SK-N-SH treated with all-trans-retinoic acid at 6 μM for 48 hours (cell line): ENCODE data around the gene KLHL33.

Source experiments
- ATAC-seq: fragments of 200-7000 bp; cut with Tn5 transposase; 3 replicates; pipeline ENCODE4 v1.9.1; 2020; ENCODE audit warnings: mild to moderate bottlenecking, moderate library complexity
- ARNTL ChIP-seq: fragments of 450-650 bp; formaldehyde crosslinking; IDR thresholded peaks from 2 replicates; pipeline ENCODE4 v1.5.0; 2020; ENCODE audit warnings: low read depth, mild to moderate bottlenecking, moderate library complexity, borderline replicate concordance
- BACH2 ChIP-seq: fragments of 250-450 bp; sonication (Bioruptor Pico); IDR thresholded peaks from 2 replicates; pipeline ENCODE4 v1.9.0; 2021; ENCODE audit warnings: mild to moderate bottlenecking, borderline replicate concordance
- CSDC2 ChIP-seq: fragments of 250-450 bp; sonication (Bioruptor Pico); IDR thresholded peaks from 2 replicates; pipeline ENCODE4 v1.5.0; 2020; ENCODE audit warnings: mild to moderate bottlenecking, moderate library complexity
- ESRRG ChIP-seq: fragments of 250-450 bp; sonication (Bioruptor Pico); IDR thresholded peaks from 2 replicates; pipeline ENCODE4 v1.6.1; 2021; ENCODE audit warnings: mild to moderate bottlenecking
- GLIS3 ChIP-seq: fragments of 250-450 bp; sonication (Bioruptor Pico); IDR thresholded peaks from 2 replicates; pipeline ENCODE4 v1.5.0; 2020; ENCODE audit warnings: mild to moderate bottlenecking, moderate library complexity
- ISL1 ChIP-seq: fragments of 250-450 bp; sonication (Bioruptor Pico); IDR thresholded peaks from 2 replicates; pipeline ENCODE4 v2.1.2; 2022; ENCODE audit warnings: mild to moderate bottlenecking, moderate library complexity
- OSR1 ChIP-seq: fragments of 250-450 bp; sonication (Bioruptor Pico); IDR thresholded peaks from 2 replicates; pipeline ENCODE4 v1.8.0; 2022; ENCODE audit warnings: moderate library complexity, mild to moderate bottlenecking, inconsistent platforms
- PPARA ChIP-seq: fragments of 250-450 bp; sonication (Bioruptor Pico); IDR thresholded peaks from 2 replicates; pipeline ENCODE4 v1.5.0; 2020; ENCODE audit warnings: mild to moderate bottlenecking, borderline replicate concordance
- RARB ChIP-seq: fragments of 250-450 bp; sonication (Bioruptor Pico); IDR thresholded peaks from 2 replicates; pipeline ENCODE4 v1.8.0; 2021; ENCODE audit warnings: mild to moderate bottlenecking, moderate library complexity
- SNAI2 ChIP-seq: fragments of 250-450 bp; sonication (Bioruptor Pico); IDR thresholded peaks from 2 replicates; pipeline ENCODE4 v1.5.0; 2020; ENCODE audit warnings: mild to moderate bottlenecking, moderate library complexity
- TCF4 ChIP-seq: fragments of 250-450 bp; sonication (Bioruptor Pico); IDR thresholded peaks from 2 replicates; pipeline ENCODE4 v1.8.0; 2021; ENCODE audit warnings: mild to moderate bottlenecking, moderate library complexity, borderline replicate concordance
- TOX ChIP-seq: fragments of 250-450 bp; sonication (Bioruptor Pico); IDR thresholded peaks from 2 replicates; pipeline ENCODE4 v1.8.0; 2021; ENCODE audit warnings: mild to moderate bottlenecking, moderate library complexity, borderline replicate concordance
- ZC3H10 ChIP-seq: fragments of 250-450 bp; sonication (Bioruptor Pico); IDR thresholded peaks from 2 replicates; pipeline ENCODE4 v1.5.1; 2021; ENCODE audit warnings: mild to moderate bottlenecking, moderate library complexity
- ZFP3 ChIP-seq: fragments of 250-450 bp; sonication (Bioruptor Pico); IDR thresholded peaks from 2 replicates; pipeline ENCODE4 v1.5.0; 2020; ENCODE audit warnings: mild to moderate bottlenecking, moderate library complexity
- ZFP30 ChIP-seq: fragments of 450-650 bp; formaldehyde crosslinking; IDR thresholded peaks from 2 replicates; pipeline ENCODE4 v1.5.0; 2022; ENCODE audit warnings: mild to moderate bottlenecking, moderate library complexity
- ZNF565 ChIP-seq: fragments of 450-650 bp; formaldehyde crosslinking; conservative IDR thresholded peaks from 2 replicates; pipeline ENCODE4 v1.5.0; 2020; ENCODE audit warnings: low read depth, mild to moderate bottlenecking, moderate library complexity
- ZNF70 ChIP-seq: fragments of 450-650 bp; formaldehyde crosslinking; IDR thresholded peaks from 2 replicates; pipeline ENCODE4 v1.5.0; 2020; ENCODE audit warnings: mild to moderate bottlenecking, moderate library complexity
- ZNF8 ChIP-seq: fragments of 450-650 bp; formaldehyde crosslinking; IDR thresholded peaks from 2 replicates; pipeline ENCODE4 v1.5.0; 2020; ENCODE audit warnings: mild to moderate bottlenecking, moderate library complexity
- TF ChIP-seq, protein P1 (sequence below): fragments of 250-450 bp; sonication (Bioruptor Pico); IDR thresholded peaks from 2 replicates; pipeline ENCODE4 v1.8.0; 2020; ENCODE audit warnings: mild to moderate bottlenecking, moderate library complexity, borderline replicate concordance
- TF ChIP-seq, protein P2 (sequence below): fragments of 250-450 bp; sonication (Bioruptor Pico); IDR thresholded peaks from 2 replicates; pipeline ENCODE4 v1.5.0; 2020; ENCODE audit warnings: mild to moderate bottlenecking, moderate library complexity
- TF ChIP-seq, protein P3 (sequence below): fragments of 250-450 bp; sonication (Bioruptor Pico); IDR thresholded peaks from 2 replicates; pipeline ENCODE4 v1.5.1; 2020; ENCODE audit warnings: low read depth, mild to moderate bottlenecking, moderate library complexity
- TF ChIP-seq, protein P4 (sequence below): fragments of 250-450 bp; sonication (Bioruptor Pico); IDR thresholded peaks from 2 replicates; pipeline ENCODE4 v1.5.1; 2021; ENCODE audit warnings: mild to moderate bottlenecking, moderate library complexity

KLHL33 gene, protein sequence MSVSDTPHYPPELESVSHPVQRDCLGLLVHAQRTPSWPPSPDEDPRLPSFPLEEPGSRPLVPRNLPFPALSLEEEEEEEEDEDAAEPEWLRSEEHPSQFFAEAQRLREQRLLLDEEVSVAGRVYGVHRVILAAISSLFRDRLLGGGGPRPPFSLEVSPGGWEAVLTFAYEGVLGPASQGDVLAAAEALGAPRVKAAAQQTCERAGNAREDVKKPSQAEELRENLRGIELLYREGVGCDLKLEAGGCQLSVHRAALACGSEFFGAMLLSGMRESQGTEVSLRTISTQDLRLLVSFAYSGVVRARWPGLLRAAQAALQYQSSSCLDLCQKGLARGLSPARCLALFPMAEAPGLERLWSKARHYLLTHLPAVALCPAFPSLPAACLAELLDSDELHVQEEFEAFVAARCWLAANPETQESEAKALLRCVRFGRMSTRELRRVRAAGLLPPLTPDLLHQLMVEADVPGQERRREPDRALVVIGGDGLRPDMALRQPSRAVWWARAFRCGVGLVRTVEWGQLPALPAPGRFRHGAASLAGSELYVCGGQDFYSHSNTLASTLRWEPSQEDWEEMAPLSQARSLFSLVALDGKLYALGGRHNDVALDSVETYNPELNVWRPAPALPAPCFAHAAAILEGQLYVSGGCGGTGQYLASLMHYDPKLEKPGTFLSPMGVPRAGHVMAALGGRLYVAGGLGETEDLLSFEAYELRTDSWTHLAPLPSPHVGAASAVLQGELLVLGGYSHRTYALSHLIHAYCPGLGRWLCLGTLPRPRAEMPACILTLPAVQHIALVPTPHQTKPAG

DNA sequence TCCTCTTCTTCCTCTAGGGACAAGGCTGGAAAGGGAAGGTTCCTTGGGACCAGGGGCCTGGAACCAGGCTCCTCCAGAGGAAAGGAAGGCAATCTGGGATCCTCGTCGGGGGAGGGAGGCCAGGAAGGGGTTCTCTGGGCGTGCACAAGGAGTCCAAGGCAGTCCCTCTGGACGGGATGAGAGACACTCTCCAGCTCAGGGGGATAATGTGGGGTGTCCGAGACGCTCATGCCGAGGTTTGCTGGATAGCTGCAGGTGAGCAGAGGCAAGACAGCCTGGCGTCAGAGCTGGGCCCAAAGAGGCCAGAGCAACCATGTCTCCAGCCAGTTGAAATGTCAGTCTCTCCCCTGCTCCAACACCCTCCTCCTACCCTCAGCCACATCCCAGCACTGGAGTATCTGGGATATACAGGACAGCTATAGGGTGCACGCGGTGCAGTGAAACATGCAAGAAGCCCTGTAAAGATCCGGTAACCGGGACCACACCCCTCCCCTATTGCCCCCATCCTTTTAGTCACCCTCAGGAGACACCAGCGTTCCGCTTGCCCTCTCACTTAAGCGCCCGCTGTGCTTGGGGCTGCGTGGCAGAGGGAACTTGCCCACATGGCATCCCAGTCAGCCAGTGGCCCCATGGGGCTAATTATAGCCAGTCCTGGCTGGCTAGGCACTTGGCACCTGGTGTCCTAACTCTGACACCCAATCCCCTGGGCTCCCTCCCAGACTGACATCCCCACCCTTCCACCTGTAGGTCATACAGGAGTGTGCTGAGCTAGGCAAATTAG, at the start of gene KLHL33:
KLHL33 (minus strand) TSS at position 585 of the 781 bp plus-strand sequence; CDS start at position 230, 355 bp downstream.
- ATAC-seq, result no peak
- TF ChIP-seq CSDC2 (CRISPR knock-in tag) (no peak), ZNF565 (no peak), ZC3H10 (no peak), SNAI2 (CRISPR knock-in tag) (no peak), ISL1 (no peak), ZNF70 (CRISPR knock-in tag) (no peak), ZFP30 (CRISPR knock-in tag) (no peak), GLIS3 (CRISPR knock-in tag) (no peak), TOX (no peak), ESRRG (CRISPR knock-in tag) (no peak), RARB (CRISPR knock-in tag) (no peak), PPARA (CRISPR knock-in tag) (no peak), BACH2 (CRISPR knock-in tag) (no peak)
- TF ChIP-seq, protein P1, sequence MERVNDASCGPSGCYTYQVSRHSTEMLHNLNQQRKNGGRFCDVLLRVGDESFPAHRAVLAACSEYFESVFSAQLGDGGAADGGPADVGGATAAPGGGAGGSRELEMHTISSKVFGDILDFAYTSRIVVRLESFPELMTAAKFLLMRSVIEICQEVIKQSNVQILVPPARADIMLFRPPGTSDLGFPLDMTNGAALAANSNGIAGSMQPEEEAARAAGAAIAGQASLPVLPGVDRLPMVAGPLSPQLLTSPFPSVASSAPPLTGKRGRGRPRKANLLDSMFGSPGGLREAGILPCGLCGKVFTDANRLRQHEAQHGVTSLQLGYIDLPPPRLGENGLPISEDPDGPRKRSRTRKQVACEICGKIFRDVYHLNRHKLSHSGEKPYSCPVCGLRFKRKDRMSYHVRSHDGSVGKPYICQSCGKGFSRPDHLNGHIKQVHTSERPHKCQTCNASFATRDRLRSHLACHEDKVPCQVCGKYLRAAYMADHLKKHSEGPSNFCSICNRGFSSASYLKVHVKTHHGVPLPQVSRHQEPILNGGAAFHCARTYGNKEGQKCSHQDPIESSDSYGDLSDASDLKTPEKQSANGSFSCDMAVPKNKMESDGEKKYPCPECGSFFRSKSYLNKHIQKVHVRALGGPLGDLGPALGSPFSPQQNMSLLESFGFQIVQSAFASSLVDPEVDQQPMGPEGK, result no peak
- TF ChIP-seq, protein P2, sequence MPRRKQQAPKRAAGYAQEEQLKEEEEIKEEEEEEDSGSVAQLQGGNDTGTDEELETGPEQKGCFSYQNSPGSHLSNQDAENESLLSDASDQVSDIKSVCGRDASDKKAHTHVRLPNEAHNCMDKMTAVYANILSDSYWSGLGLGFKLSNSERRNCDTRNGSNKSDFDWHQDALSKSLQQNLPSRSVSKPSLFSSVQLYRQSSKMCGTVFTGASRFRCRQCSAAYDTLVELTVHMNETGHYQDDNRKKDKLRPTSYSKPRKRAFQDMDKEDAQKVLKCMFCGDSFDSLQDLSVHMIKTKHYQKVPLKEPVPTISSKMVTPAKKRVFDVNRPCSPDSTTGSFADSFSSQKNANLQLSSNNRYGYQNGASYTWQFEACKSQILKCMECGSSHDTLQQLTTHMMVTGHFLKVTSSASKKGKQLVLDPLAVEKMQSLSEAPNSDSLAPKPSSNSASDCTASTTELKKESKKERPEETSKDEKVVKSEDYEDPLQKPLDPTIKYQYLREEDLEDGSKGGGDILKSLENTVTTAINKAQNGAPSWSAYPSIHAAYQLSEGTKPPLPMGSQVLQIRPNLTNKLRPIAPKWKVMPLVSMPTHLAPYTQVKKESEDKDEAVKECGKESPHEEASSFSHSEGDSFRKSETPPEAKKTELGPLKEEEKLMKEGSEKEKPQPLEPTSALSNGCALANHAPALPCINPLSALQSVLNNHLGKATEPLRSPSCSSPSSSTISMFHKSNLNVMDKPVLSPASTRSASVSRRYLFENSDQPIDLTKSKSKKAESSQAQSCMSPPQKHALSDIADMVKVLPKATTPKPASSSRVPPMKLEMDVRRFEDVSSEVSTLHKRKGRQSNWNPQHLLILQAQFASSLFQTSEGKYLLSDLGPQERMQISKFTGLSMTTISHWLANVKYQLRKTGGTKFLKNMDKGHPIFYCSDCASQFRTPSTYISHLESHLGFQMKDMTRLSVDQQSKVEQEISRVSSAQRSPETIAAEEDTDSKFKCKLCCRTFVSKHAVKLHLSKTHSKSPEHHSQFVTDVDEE, result no peak
- TF ChIP-seq, protein P3, sequence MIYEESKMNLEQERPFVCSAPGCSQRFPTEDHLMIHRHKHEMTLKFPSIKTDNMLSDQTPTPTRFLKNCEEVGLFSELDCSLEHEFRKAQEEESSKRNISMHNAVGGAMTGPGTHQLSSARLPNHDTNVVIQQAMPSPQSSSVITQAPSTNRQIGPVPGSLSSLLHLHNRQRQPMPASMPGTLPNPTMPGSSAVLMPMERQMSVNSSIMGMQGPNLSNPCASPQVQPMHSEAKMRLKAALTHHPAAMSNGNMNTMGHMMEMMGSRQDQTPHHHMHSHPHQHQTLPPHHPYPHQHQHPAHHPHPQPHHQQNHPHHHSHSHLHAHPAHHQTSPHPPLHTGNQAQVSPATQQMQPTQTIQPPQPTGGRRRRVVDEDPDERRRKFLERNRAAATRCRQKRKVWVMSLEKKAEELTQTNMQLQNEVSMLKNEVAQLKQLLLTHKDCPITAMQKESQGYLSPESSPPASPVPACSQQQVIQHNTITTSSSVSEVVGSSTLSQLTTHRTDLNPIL (CRISPR knock-in tag), result no peak
- TF ChIP-seq, protein P4, sequence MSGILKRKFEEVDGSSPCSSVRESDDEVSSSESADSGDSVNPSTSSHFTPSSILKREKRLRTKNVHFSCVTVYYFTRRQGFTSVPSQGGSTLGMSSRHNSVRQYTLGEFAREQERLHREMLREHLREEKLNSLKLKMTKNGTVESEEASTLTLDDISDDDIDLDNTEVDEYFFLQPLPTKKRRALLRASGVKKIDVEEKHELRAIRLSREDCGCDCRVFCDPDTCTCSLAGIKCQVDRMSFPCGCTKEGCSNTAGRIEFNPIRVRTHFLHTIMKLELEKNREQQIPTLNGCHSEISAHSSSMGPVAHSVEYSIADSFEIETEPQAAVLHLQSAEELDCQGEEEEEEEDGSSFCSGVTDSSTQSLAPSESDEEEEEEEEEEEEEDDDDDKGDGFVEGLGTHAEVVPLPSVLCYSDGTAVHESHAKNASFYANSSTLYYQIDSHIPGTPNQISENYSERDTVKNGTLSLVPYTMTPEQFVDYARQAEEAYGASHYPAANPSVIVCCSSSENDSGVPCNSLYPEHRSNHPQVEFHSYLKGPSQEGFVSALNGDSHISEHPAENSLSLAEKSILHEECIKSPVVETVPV (CRISPR knock-in tag), result no peak

DNA sequence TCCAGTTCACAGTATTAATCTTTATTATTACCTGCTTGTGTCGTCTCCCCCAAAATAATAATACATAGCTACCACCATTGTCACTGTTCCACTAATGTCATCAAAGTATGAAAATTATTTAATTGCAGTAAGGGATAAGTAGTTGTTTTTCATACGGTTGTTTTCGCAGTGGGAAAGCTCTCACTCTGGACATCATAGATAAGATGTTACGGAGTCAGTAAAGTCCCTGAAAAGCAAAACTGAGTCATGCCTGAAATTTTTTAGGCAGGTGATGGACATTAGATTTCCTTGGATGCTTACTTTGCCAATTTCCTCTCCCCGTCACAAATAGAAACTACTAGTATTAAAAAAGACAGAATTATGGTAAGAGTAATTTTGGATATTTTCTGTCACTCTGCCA, 46.4 kb upstream of the KLHL33 start:
- no peak for ATAC-seq
- no peak for TF ChIP-seq ESRRG (CRISPR knock-in tag)
- TF ChIP-seq PPARA (CRISPR knock-in tag), result no peak

DNA sequence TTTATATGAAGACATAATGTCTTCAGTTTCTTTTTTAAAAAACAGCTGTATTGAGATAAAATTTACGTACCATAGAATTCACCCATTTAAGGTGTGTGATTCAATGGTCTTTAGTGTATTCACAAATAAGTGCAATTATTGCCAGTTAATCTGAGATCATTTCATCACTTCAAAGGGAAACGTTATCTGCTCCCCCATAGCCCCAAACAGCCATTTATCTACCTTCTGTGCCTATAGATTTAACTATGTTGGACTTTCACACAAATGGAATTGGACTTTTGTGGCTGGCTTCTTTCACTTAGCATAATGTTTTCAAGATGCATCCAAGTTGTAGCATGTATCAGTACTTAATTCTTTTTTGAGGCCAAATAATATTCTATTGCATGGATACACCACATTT, 42.9 kb upstream of the KLHL33 start:
- no peak for ATAC-seq
- TF ChIP-seq TOX, result no peak
- TF ChIP-seq ZNF8 (CRISPR knock-in tag), result no peak
- TF ChIP-seq ZFP3 (CRISPR knock-in tag), result no peak
- no peak for TF ChIP-seq ZC3H10
- no peak for TF ChIP-seq OSR1
- TF ChIP-seq CSDC2 (CRISPR knock-in tag), result no peak
- no peak for TF ChIP-seq ARNTL (CRISPR knock-in tag)
- no peak for TF ChIP-seq ZFP30 (CRISPR knock-in tag)
- TF ChIP-seq GLIS3 (CRISPR knock-in tag), result no peak
- no peak for TF ChIP-seq RARB (CRISPR knock-in tag)
- TF ChIP-seq, protein P3 (CRISPR knock-in tag), result no peak
- TF ChIP-seq PPARA (CRISPR knock-in tag), result no peak
- TF ChIP-seq, protein P2, result no peak
- TF ChIP-seq TCF4 (CRISPR knock-in tag), result no peak
